Right atrium auricular region (tissue), 2 donors: ENCODE measurements around the gene FAM174A. TPM values are rescaled to one million over a fixed set of nuclear protein-coding genes. Genes with fewer than 3 reads are reported as not detected.

Source experiments
- DNase-seq: peaks from one replicate; pipeline ENCODE4 v3.0.0-alpha.2; 2019; ENCODE audit warnings: low spot score
- H3K27ac ChIP-seq, 2 donors: fragments of 200-600 bp; sonication (generic); 1 replicate in 1 of 2; 2 replicates in 1 of 2; pipeline ENCODE4 v1.5.1; 2016 to 2019
- H3K27me3 ChIP-seq, 2 donors: fragments of 200-600 bp; sonication (generic); one replicate each; pipeline versions ENCODE4 v1.5.1 to v1.6.0; 2017 to 2019
- H3K36me3 ChIP-seq: fragments of 200-600 bp; sonication (generic); one replicate; pipeline ENCODE4 v1.5.1; 2016
- H3K4me1 ChIP-seq, 2 donors: fragments of 200-600 bp; sonication (generic); one replicate each; pipeline versions ENCODE4 v1.5.1 to v1.6.0; 2017 to 2019
- H3K4me3 ChIP-seq, 2 donors: fragments of 200-600 bp; sonication (generic); 1 replicate in 1 of 2; 2 replicates in 1 of 2; pipeline ENCODE4 v1.5.1; 2017 to 2019; ENCODE audit warnings: mild to moderate bottlenecking in 1 of 2, moderate library complexity in 1 of 2
- H3K9me3 ChIP-seq, 2 donors: fragments of 200-600 bp; sonication (generic); one replicate each; pipeline ENCODE4 v1.5.1; 2019
- total RNA-seq, 2 donors: library from RNA; depleted of rRNA; stranded (reverse); fragments of >200 nt; gene quantifications; one replicate each; pipeline ENCODE4 v1.1.0, GENCODE V29; 2016
- TF ChIP-seq, protein P1 (sequence below), 2 donors: fragments of 200-600 bp; sonication (generic); IDR thresholded peaks; one replicate each; pipeline ENCODE4 v1.5.1; 2019; ENCODE audit warnings: antibody characterized with exemption in 2 of 2

Gene FAM174A
- total RNA-seq, 2 donors from 2014 or later = 23.1 to 28.6 TPM

DNA sequence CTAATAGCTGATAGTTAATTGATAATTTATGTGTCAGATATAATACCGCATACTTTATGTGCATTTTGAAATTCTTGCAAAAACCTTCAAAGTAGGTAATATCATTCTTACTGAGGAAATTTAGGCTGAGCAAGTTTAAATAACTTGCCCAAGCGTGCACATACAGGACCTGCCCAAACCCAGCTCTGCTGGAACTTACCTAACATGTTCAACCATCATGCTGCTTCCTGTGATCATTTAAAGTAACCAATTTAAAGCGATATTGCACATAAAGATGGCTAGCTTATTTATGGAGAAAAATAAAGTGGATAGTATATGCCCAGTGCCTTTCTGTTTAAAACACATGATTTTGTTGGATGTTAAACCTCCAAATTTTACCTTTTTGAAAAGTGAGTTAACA, 4.3 kb downstream of the FAM174A start:
- no peaks in the 10 kb centered on the region for H3K36me3 ChIP-seq
- peaks cover 0 to 28% of the 10 kb centered on the region in 2 donors for H3K4me1 ChIP-seq
- H3K27me3 ChIP-seq = no peaks in the 10 kb centered on the region
- H3K27ac ChIP-seq = no peak overlapping the region
- DNase-seq = no peak
- no peaks in the 10 kb centered on the region for H3K9me3 ChIP-seq
- TF ChIP-seq, protein P1, sequence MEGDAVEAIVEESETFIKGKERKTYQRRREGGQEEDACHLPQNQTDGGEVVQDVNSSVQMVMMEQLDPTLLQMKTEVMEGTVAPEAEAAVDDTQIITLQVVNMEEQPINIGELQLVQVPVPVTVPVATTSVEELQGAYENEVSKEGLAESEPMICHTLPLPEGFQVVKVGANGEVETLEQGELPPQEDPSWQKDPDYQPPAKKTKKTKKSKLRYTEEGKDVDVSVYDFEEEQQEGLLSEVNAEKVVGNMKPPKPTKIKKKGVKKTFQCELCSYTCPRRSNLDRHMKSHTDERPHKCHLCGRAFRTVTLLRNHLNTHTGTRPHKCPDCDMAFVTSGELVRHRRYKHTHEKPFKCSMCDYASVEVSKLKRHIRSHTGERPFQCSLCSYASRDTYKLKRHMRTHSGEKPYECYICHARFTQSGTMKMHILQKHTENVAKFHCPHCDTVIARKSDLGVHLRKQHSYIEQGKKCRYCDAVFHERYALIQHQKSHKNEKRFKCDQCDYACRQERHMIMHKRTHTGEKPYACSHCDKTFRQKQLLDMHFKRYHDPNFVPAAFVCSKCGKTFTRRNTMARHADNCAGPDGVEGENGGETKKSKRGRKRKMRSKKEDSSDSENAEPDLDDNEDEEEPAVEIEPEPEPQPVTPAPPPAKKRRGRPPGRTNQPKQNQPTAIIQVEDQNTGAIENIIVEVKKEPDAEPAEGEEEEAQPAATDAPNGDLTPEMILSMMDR (IDR thresholded peaks at IDR 0.05) = no peak
- H3K4me3 ChIP-seq = no peak overlapping the region

DNA sequence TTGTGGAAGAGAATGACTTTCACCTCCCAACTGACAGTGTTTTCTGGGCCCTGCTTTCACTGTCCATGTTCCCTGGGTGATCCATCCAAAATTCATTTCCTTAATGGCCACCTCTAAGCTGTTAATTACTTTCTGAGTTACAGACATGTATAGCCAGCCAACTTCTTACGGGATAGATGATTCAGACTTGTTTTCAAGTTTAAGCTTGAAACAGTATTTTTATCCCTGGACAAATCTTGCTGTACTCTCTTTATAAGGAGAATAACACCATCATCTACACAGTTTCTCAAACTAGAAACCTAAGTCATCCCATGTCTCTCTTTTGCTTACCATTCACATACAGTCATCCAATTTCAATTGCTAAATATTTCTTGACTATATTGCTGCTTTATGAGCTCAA, 6.9 kb downstream of the FAM174A start:
- TF ChIP-seq, protein P1 (IDR thresholded peaks at IDR 0.05) = no peak
- Histone ChIP-seq H3K9me3 (no peaks in the 10 kb centered on the region), H3K4me3 (no peak overlapping the region), H3K27me3 (no peaks in the 10 kb centered on the region), H3K27ac (no peak overlapping the region), H3K4me1 (peaks cover 0 to 10% of the 10 kb centered on the region in 2 donors), H3K36me3 (no peaks in the 10 kb centered on the region)
- DNase-seq = no peak

DNA sequence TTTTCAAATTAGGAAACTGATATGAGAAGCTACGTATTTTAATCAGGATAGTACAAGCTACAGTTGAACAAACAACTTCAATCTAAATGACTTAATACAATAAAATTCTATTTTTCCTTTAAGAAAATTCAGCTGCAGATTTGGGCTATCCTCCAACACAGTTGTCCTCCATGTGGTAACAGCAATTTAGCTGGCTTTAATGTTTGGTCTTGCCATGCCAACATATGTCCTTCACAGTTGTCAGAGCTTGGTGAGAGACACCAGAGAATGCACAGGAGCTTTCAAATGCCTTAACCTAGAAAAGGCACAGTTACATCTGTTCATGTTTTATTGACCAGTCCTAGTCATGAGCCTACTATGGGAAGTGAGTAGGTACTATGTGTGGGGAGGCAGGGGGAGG, 10.8 kb downstream of the FAM174A start:
- H3K27ac ChIP-seq = no peak overlapping the region
- no peaks in the 10 kb centered on the region for H3K27me3 ChIP-seq
- TF ChIP-seq, protein P1 (IDR thresholded peaks at IDR 0.05) = no peak
- DNase-seq = no peak
- no peaks in the 10 kb centered on the region for H3K36me3 ChIP-seq
- no peak overlapping the region for H3K4me3 ChIP-seq
- no peaks in the 10 kb centered on the region for H3K9me3 ChIP-seq
- no peaks in the 10 kb centered on the region for H3K4me1 ChIP-seq

DNA sequence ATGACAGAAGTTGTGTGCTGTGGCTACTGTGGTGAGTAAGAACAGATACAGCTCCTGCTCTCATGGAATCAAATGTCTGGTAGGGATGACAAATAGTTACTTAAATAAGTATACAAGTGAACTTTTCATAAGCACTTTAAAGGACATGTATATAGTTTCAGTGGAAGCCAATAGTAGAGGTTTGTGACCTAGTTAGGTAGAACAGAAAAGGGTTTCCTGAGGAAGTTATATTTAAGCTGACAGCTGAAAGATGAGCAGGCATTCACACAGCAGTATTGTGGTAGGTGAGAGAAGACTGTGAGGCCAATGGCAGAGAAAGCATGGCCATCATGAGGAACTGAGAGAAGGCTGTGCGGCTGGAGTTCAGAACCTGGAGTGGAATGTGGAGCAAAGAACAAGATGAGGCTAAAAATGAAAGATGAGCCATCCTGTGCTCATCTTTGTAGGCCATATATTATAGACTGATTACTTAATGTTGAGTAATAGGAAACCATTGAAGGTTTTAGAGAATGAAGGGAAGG, 15.4 kb downstream of the FAM174A start:
- Histone ChIP-seq H3K4me1 (no peaks in the 10 kb centered on the region), H3K27ac (no peak overlapping the region)
- no peak for DNase-seq

DNA sequence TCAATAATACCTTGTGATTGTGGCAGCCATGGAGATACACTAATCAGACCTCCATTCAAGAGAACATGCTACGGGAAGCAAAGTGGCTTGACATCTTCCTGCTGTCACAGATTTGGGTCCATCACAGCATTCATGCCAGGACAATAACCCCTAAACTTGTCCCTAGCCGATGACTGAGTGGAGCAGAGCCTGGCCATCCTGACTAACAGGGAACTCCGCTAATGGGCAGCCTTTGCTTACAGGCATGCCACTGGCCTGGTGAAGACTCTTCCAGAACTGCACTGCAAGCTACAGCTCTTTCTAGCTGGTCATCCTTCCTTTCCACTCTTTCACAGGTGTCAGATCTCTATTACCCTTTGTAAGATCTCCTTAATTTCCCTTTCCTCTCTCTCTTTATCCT, 16.0 kb downstream of the FAM174A start:
- DNase-seq = no peak
- H3K36me3 ChIP-seq = no peaks in the 10 kb centered on the region
- H3K4me1 ChIP-seq = no peaks in the 10 kb centered on the region
- no peaks in the 10 kb centered on the region for H3K9me3 ChIP-seq
- H3K4me3 ChIP-seq = no peak overlapping the region
- H3K27ac ChIP-seq = no peak overlapping the region
- TF ChIP-seq, protein P1 (IDR thresholded peaks at IDR 0.05) = no peak
- no peaks in the 10 kb centered on the region for H3K27me3 ChIP-seq

More for the DNA sequence above, 15.4 kb downstream of the FAM174A start:
- TF ChIP-seq, protein P1 (IDR thresholded peaks at IDR 0.05) = no peak
- Histone ChIP-seq H3K36me3 (no peaks in the 10 kb centered on the region), H3K9me3 (no peaks in the 10 kb centered on the region), H3K27me3 (no peaks in the 10 kb centered on the region), H3K4me3 (no peak overlapping the region)

DNA sequence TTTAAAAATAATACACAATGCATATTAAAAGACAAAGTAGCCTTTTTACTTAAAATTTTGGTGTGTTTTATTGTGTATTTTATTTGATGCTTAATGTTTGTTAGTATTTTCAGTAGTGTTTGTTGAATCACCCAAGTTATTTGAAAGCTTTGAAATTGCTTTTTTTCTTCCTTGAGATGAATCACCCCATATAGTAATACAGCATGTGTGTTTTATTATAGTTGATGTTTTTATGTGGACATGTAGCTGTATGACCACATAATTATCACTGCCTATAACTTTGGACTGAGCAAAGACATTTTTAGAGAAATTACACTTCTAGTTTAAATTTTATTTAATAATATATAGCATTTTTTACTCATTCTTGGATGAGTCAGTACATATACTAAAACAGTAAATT, 18.0 kb downstream of the FAM174A start:
- no peaks in the 10 kb centered on the region for H3K27me3 ChIP-seq
- H3K9me3 ChIP-seq = no peaks in the 10 kb centered on the region
- H3K4me1 ChIP-seq = no peaks in the 10 kb centered on the region
- no peak overlapping the region for H3K4me3 ChIP-seq
- TF ChIP-seq, protein P1 (IDR thresholded peaks at IDR 0.05) = no peak
- no peak for DNase-seq
- no peaks in the 10 kb centered on the region for H3K36me3 ChIP-seq
- H3K27ac ChIP-seq = no peak overlapping the region
